ENCODE measurements around the gene MT1M.
A peak's percentile ranks its signal among the peaks of the same experiment; 100 is the strongest.
"Not testable (repeated sequence)": the region's sequence is repeated elsewhere in the genome, so short reads cannot be mapped to it uniquely, and the experiment has no call there.

MT1M gene

GRCh38 chr16:56608876-56609462 is 23.5 kb upstream of the MT1M start:
- peak; percentile 8 to 13 for DNase-seq

DNA sequence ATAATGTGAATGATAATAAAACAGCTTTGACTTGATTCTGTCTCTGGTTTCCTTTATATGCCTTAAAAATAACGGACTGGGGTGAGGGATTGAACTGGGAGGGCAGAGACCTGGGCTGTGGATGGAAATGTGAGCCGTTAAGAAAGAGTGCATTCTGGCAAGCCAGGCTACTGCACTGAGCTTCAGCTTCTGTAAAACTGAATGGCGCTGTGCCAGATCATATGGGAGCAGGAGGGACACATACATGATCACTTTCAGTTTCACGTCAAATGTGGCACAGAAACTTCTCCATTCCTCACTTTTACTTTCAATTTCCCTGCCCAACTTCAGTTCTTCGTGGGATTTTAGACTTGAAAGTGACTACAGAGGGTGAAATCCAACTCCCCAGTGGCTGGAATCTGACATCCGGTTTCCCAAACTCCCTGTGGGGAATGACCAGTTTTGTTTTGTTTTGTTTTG is 23.0 kb upstream of the MT1M start:
- peak; percentile 25 to 27 for DNase-seq

DNA sequence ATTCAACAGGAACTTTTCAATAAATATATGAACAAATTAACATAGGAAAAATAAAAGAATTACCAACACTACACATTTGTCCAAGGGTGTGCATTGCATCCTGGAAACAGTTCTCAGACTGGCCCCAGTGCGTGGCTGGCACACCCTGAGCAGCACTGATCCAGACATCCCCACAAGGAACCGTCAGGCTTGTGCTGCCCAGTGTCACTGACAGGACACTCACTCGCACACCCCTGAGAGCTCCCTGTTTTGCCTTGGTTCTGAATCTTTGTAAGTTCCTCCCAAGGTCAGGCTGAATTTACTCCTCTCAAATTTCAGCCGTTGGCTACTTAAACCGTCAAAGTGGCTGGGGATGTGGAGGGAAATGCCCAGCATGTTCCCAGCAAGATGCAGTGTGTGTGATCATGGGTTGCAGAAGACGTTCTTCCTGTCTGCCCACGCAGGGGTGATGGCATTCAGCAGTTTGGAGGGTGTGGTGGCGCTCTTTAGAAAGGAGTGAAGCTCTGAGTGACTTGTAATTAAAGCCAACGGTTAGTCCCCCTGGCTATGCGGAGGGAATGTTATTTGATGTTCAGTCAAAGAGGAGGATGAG is 22.3 kb upstream of the MT1M start:
- DNase-seq = no peak

DNA sequence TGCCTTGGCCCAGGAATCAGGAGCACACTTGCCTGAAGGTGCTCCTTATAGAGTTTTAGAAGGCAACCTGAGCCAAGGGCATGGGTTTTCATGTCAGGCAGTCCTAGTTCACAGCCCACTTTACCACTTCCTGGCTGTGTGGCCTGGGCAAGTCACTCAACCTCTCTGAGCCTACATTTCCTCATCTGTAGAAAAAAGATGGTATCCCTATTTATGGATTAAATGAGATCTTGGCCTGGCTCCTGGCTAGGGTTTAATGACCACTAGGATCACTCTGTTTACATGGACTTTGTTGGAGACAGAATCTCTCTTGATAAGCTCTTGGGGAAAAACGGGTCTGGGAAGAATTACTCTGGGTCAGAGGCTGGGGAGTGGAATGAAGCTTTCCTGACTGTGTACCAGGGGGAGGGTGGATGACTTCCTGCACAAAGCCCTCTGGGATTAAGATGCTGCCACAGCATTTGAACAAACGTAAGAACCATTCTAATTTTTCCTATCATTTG is 21.8 kb upstream of the MT1M start:
- no peak for DNase-seq

GRCh38 chr16:56611281-56611833 is 21.1 kb upstream of the MT1M start:
- DNase-seq = no peak

- no peak for DNase-seq
Observed at GRCh38 chr16:56613706-56614105, 18.8 kb upstream of the MT1M start.

DNA sequence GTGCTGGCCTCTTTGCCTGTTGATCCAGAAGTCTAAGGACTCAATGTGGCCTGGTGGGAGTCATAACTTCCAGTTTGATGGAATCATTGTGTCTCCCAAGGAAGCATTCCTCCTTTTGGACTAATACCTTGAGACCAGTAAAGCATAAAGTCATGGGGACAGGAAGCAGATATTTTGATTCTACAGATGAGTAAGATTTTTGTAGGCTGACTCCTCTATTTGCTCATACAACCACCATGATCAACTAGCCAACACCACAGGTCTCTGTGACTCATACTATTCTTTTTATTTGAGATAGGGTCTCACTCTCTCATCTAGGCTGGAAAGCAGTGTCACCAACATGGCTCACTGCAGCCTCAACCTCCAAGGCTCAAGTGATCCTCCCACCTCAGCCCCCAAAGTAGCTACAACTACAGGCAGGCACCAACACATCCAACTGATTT is 17.9 kb upstream of the MT1M start:
- DNase-seq = no peak

DNA sequence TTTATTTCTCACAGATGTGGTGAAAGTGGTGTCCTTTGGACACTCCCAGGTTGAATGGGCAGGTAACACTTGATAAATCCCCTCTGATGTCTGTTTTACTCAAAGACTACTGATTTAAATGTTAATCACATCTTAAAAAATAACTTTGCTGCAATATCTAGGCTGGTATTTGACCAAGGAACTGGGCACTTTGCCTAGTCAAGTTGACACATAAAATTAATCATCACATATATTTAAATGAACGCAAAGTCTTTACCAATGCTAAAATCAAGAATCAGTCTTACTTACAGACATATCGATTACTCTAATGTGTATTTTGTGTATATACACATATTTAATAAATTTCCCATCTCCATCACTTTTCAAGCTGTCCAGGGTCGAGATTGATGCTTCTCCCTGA is 17.1 kb upstream of the MT1M start:
- DNase-seq = no peak

DNA sequence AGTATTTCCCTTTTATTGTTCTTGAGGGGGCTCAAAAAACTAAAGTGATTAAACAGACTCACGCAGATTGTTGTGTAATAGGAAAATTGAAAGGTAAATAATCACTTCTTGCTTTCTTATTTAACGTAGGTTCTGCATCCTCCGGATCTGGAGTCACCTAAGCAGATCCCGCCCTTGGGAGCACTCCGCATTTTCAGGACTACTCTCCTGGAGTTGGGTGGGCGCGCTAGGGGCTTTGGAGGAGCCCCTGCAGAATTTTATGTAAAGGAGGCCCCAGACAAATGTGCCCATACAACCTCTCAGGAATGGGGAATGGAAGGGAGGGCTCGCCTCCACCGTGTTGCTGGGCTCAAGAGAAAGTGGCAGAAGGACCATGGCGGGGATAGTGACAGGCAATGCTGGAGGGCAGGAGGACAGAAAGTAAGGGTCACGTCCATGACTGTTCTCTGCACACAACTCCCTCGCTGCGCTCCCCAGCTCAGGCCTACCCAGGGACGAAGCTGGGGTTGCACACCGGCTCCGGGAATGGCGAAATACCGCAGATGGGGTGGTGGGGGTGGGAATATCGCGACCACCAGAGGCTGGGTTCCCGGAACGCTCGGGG is 15.7 kb upstream of the MT1M start:
- no peak for DNase-seq

DNA sequence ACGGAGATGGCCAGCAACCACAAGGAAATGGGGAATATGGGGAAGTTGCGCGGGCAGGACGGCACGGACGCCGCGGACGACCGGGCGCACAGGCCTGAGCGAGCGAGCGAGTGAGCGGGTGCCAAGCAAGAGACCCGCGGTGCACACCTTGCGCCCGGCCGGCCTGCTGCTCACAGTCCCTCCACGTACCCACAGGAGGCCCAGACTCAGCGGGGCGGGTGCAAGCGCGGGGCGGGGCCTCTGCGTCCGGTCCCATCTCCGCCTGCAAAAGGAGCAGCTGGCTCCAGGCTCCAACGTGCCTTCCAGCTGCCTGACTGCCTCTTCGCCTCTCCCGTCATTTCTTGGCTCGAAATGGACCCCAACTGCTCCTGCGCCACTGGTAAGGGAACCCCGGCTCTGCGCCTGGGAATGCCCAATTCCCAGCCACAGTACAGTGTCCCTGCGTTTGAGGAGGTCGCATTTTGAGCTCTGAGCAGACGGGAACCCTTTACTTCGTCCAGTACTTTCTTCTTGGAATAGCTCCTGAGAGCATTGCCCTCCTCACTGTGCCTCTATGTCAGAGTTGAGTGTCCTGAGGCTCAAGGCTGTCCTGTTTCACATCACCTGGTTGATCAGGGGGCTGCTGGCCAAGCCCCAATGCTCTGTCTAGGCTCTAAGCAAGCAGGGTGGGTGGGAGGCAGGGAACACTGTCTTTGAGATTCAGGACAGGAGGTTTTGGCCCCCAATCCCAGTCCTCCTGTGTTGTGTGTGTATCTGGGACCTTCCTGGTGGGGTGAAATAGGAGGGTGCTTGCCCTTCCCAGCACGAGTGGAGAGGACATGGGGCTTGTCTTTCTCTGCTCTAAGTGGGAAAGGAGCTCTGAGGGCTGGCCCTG is 15.0 kb upstream of the MT1M start:
- DNase-seq = no peak

GRCh38 chr16:56618138-56618537 is 14.3 kb upstream of the MT1M start:
- DNase-seq = no peak

DNA sequence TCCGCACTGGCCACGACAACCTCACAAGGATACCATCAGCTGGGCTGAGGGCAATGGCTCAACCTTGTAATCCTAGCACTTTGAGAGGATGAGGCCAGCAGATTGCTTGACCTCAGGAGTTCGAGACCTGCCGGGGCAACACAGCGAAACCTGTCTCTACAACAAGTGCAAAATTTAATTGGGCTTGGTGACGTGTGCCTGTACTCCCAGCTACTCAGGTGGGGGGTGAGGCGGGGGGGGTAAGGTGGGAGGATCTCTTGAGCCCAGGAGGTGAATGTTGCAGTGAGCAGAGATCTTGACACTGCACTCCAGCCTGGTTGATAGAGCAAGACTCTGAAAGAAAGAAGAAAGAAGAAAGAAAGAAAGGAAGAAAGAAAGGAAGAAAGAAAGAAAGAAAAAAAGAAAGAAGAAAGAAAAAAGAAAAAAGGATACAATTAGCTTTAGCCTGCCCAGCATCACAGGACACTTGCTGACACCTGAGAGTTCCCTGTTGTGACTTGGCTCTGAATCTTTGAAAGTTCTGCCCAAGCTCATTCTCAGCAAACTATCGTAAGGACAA is 12.0 kb upstream of the MT1M start:
- no peak for DNase-seq

DNA sequence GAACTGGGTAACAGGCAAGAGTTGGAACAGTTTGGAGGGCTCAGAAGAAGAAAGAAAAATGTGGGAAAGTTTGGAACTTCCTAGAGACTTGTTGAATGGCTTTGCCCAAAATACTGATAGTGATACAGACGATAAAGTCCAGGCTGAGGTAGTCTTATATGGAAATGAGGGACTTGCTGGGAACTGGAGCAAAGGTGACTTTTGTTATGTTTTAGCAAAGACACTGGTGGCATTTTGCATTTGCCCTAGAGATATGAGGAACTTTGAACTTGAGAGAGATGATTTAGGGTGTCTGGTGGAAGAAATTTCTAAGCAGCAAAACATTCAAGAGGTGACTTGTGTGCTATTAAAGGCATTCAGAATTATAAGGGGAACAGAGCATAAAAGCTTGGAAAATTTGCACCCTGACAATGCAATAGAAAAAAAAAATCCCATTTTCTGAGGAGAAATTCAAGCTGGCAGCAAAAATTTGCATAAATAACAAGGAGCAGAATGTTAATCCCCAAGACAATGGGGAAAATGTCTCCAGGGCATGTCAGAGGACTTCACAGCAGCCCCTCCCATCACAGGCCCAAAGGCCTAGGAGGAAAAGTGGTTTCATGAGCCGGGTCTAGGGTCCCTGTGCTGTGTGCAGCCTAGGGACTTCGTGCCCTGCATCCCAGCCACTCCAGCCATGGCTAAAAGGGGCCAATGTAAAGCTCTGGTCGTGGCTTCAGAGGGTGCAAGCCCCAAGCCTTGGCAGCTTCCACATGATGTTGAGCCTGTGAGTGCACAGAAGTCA is 10.6 kb upstream of the MT1M start:
- not testable (repeated sequence) for DNase-seq

GRCh38 chr16:56623184-56623583 is 9.3 kb upstream of the MT1M start:
- DNase-seq = not testable (repeated sequence)

- DNase-seq = no peak
Observed at GRCh38 chr16:56623637-56624036, 8.8 kb upstream of the MT1M start.

GRCh38 chr16:56625140-56625942 is 7.1 kb upstream of the MT1M start, which contains the start of gene MT1E:
Gene MT1E (plus strand): TSS chr16:56625781. CDS start chr16:56625852, 71 bp downstream.
- no peak for DNase-seq

DNA sequence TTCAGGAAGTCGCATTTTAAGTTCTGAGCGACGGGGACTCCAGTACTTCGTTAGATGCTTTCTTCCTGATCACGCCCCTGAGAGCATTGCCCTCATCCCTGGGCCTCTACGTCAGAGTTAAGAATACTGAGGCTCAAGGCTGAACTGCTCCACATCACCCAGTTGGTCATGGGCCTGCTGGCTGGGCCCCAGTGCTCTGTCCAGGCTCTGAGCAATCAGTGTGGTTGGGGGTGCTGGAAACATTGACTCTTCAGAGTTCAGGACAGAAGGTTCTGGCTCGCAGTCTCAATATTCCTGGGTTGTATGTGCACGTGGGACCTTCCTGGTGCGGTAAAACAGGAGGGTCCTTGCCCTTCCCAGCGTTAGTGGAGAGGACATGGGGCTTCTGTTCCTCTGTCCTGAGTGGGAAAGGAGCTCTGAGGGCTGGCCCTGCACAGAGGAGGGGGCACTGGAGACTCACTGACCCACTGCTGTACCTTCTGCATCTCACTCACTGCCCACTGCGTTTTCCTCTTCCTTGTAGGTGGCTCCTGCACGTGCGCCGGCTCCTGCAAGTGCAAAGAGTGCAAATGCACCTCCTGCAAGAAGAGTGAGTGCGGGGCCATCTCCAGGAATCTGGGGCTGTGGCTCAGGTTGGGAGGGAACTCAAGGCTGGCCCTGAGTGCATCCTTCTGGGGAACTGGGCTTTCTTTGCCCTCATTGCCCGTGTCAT is 6.4 kb upstream of the MT1M start:
- no peak for DNase-seq

DNA sequence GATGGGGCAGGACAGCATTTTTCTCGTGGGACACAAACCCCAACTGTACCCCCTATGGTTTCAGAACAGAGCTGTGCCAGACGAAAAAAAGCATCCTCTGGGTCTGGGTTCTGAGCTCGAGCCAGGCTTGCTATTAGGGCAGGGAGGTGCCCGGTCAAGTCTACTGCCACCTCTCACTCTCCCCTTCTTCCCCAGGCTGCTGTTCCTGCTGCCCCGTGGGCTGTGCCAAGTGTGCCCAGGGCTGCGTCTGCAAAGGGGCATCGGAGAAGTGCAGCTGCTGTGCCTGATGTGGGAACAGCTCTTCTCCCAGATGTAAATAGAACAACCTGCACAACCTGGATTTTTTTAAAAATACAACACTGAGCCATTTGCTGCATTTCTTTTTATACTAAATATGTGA is 5.8 kb upstream of the MT1M start:
- no peak for DNase-seq

- DNase-seq = no peak
Observed at GRCh38 chr16:56628486-56629350, 3.7 kb upstream of the MT1M start.

Data from SHP77 (cell line).